A673 (cell line): Measurements from ENCODE around the gene TMEM271.

ENCODE experiments used
- CTCF ChIP-seq: fragments of 300-800, 200-600 bp; sonication (generic); conservative IDR thresholded peaks from 2 replicates; pipeline ENCODE4 v1.5.1; 2017; ENCODE audit warnings: low read depth, mild to moderate bottlenecking, antibody characterized with exemption, low read length, moderate library complexity, mixed read lengths
- EZH2 ChIP-seq: fragments of 200-600 bp; sonication (generic); IDR thresholded peaks from 2 replicates; pipeline ENCODE4 v1.6.1; 2017; ENCODE audit warnings: borderline replicate concordance, low read depth, mild to moderate bottlenecking, mixed read lengths, antibody characterized with exemption, low read length; ENCODE audit not compliant: poor library complexity, severe bottlenecking

GRCh38 chr4:524196-524595 lies 51.9 kb downstream of the TMEM271 start:
- TF ChIP-seq CTCF (no peak), EZH2 (no peak)
